ENCODE results near the gene PYGB. TPM values are rescaled to one million over a fixed set of nuclear protein-coding genes. Genes with fewer than 3 reads are reported as not detected.

PYGB gene
- total and polyA plus RNA-seq, 4 donors = 30.3 to 90.3 (median 47.3) TPM

GRCh38 chr20:25269833-25270170 lies 21.9 kb downstream of the PYGB start:
- ATAC-seq (ENCODE audit: insufficient read depth, low FRiP score) (no peak), DNase-seq (peak in 1 of 3 donors; percentile 11)
- TF ChIP-seq, protein P1, sequence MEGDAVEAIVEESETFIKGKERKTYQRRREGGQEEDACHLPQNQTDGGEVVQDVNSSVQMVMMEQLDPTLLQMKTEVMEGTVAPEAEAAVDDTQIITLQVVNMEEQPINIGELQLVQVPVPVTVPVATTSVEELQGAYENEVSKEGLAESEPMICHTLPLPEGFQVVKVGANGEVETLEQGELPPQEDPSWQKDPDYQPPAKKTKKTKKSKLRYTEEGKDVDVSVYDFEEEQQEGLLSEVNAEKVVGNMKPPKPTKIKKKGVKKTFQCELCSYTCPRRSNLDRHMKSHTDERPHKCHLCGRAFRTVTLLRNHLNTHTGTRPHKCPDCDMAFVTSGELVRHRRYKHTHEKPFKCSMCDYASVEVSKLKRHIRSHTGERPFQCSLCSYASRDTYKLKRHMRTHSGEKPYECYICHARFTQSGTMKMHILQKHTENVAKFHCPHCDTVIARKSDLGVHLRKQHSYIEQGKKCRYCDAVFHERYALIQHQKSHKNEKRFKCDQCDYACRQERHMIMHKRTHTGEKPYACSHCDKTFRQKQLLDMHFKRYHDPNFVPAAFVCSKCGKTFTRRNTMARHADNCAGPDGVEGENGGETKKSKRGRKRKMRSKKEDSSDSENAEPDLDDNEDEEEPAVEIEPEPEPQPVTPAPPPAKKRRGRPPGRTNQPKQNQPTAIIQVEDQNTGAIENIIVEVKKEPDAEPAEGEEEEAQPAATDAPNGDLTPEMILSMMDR (IDR thresholded peaks at IDR 0.05; ENCODE audit: control extremely low read depth, extremely low read depth) = no peak
- peaks cover 0 to 36% (median 11%) of the 10 kb centered on the region in 4 donors for H3K36me3 ChIP-seq (ENCODE audit: control insufficient read depth in 4 of 4, insufficient read depth in 4 of 4, low read length in 4 of 4)
- no peaks in the 10 kb centered on the region for H3K4me1 ChIP-seq (ENCODE audit: control insufficient read depth in 5 of 5, insufficient read depth in 5 of 5, low read length in 5 of 5)
- no peak overlapping the region for H3K9ac ChIP-seq (ENCODE audit: insufficient read depth in 1 of 2, low read length in 2 of 2)
- H3K9me3 ChIP-seq (ENCODE audit: control insufficient read depth in 4 of 4, insufficient read depth in 3 of 4, low read length in 3 of 4) = no peaks in the 10 kb centered on the region
- H3K27me3 ChIP-seq (ENCODE audit: control insufficient read depth in 3 of 3, insufficient read depth in 3 of 3, low read length in 2 of 3) = no peaks in the 10 kb centered on the region
- no peak overlapping the region for H3K4me3 ChIP-seq
- WGBS, 2 donors = 95 to 99% methylated on average over 6 of the region's 6 CpGs
- H3K27ac ChIP-seq (ENCODE audit: low read depth in 1 of 2, low read length in 1 of 2) = no peak overlapping the region

GRCh38 chr20:25270829-25271251 lies 23.0 kb downstream of the PYGB start:
- no peaks in the 10 kb centered on the region for H3K27me3 ChIP-seq (ENCODE audit: control insufficient read depth in 3 of 3, insufficient read depth in 3 of 3, low read length in 2 of 3)
- ATAC-seq (ENCODE audit: insufficient read depth, low FRiP score) (no peak), DNase-seq (peak in 1 of 3 donors; percentile 3)
- H3K4me3 ChIP-seq = no peak overlapping the region
- H3K27ac ChIP-seq (ENCODE audit: low read depth in 1 of 2, low read length in 1 of 2) = no peak overlapping the region
- H3K4me1 ChIP-seq (ENCODE audit: control insufficient read depth in 5 of 5, insufficient read depth in 5 of 5, low read length in 5 of 5) = no peaks in the 10 kb centered on the region
- TF ChIP-seq, protein P1 (IDR thresholded peaks at IDR 0.05; ENCODE audit: control extremely low read depth, extremely low read depth) = no peak
- H3K9ac ChIP-seq (ENCODE audit: insufficient read depth in 1 of 2, low read length in 2 of 2) = no peak overlapping the region
- peaks cover 0 to 45% (median 11%) of the 10 kb centered on the region in 4 donors for H3K36me3 ChIP-seq (ENCODE audit: control insufficient read depth in 4 of 4, insufficient read depth in 4 of 4, low read length in 4 of 4)
- 91 to 93% methylated on average over 12 of the region's 12 CpGs for WGBS, 2 donors
- H3K9me3 ChIP-seq (ENCODE audit: control insufficient read depth in 4 of 4, insufficient read depth in 3 of 4, low read length in 3 of 4) = no peaks in the 10 kb centered on the region

DNA sequence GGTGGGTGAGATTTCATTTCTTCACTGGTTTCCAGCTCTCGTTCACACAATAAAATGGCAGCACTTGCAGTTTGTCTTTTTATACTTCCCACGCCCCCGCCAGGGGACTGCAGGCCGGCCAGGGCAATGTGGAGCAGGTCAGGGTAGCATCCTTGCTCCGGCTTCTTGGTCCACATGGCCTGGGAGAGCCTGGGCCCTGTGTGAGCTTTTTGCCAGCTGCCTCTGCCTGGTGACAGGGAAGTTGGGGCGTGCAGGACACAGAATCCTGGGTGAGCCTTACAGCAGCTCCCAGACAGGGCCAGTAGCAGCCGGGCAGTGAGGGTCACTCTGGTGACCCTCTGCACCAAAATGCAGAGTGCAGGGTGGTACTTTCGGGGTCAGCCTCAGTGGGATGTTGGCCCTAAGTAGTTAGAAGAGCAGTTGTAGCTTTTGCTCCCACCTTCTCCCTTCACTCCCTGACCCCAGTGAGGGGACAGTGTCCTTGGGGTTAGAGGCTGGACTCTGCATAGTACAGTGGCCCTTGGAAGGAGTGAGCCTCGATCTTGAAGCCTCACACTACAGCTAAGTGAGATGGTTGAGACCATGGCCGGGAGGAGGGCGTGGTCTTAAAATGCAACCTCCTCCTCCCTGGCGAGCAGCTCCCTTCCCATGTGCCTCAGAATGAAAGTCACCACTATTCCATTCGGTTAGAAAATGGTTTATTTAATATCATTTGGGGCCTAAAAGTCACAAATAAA lies 23.8 kb downstream of the PYGB start:
- Histone ChIP-seq H3K36me3 (ENCODE audit: control insufficient read depth in 4 of 4, insufficient read depth in 4 of 4, low read length in 4 of 4) (peaks cover 0 to 53% (median 12%) of the 10 kb centered on the region in 4 donors), H3K9me3 (ENCODE audit: control insufficient read depth in 4 of 4, insufficient read depth in 3 of 4, low read length in 3 of 4) (no peaks in the 10 kb centered on the region), H3K27me3 (ENCODE audit: control insufficient read depth in 3 of 3, insufficient read depth in 3 of 3, low read length in 2 of 3) (no peaks in the 10 kb centered on the region), H3K9ac (ENCODE audit: insufficient read depth in 1 of 2, low read length in 2 of 2) (no peak overlapping the region), H3K27ac (ENCODE audit: low read depth in 1 of 2, low read length in 1 of 2) (no peak overlapping the region), H3K4me1 (ENCODE audit: control insufficient read depth in 5 of 5, insufficient read depth in 5 of 5, low read length in 5 of 5) (no peaks in the 10 kb centered on the region), H3K4me3 (no peak overlapping the region)
- ATAC-seq (ENCODE audit: insufficient read depth, low FRiP score) = no peak
- DNase-seq = peak in 1 of 3 donors; percentile 3
- TF ChIP-seq, protein P1 (IDR thresholded peaks at IDR 0.05; ENCODE audit: control extremely low read depth, extremely low read depth) = no peak
- WGBS, 2 donors = 95 to 97% methylated on average over 13 of the region's 13 CpGs
